Measurements from ENCODE around the gene NME9.

The NME9 gene

GRCh38 chr3:138334608-138335007 lies 5.0 kb upstream of the NME9 start:
- DNase-seq (ENCODE audit: low read depth in 2 of 2), result no peak

- DNase-seq (ENCODE audit: low read depth in 2 of 2), result no peak
These were observed 2.9 kb upstream of the NME9 start for GRCh38 chr3:138332472-138333073.

DNA sequence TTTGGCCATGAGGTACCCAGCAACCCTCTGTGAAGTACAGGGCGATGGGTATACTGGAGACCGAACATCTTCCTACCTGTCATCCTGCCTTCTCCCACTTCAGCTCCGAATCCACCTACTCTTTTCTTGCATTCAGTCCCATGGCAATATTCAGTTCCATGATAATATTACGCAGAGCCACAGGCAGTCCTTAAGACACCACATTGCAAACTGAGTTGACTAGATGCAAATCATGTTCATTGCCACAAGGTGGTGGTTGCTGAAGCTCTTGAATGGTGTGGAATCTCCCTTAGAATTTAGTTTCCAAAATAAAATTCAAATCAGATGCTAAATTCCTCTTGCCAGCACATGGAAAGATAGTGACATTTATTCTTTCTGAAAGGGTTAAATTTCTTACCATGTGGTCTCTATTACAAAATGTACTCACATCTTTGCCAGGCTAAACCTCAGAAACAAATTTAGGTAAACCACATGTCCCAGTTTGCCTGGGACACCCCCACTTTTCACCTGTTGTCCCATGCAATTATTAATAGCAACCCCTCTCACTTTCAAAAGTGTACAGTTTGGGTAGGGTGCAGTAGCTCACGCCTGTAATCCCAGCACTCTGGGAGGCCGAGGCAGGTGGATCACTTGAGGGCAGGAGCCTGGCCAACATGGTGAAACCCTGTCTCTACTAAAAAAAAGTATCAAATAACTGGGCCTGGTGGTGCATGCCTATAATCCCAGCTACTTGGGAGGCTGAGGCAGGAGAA lies 1.7 kb upstream of the NME9 start:
- DNase-seq (ENCODE audit: low read depth in 2 of 2), result no peak

DNA sequence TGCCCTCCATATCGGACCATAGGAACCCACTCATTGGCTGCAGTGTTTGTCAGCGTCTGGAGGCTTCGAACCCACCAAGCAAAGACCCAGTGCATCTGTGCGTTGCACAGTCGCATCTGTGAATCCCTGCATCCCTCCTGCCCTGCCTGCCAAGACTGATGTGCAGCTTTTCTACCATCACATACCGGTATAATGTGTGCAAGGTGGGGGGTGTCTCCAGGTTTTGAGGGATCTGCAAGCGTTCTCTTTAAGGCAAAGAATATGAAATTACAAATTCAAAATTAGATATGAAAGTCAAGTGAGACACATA lies 288 bp upstream of the NME9 start:
- no peak for DNase-seq (ENCODE audit: low read depth in 2 of 2)

DNA sequence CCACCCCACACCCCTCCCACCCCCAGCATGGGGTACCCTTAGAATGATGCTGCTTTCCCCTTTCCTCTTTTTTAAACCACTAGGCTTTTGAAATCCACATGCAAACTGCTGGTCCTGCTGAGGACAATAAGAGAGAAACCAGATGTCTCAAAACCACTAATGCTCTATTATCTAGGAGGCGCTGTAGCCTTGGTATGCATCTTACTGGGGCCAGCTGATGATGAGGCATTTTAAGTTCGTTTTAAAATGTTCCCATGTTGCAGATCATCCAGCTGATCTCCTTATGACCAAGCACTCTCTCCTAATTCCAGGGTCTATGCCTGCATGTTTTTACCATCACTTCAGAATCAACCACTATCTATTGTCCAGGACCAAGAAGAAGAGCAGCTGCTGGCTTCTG lies 1.3 kb downstream of the NME9 start:
- DNase-seq (ENCODE audit: low read depth in 2 of 2), result no peak

- no peak for DNase-seq (ENCODE audit: low read depth in 2 of 2)
These were observed 1.8 kb downstream of the NME9 start for GRCh38 chr3:138327831-138328230.

GRCh38 chr3:138326866-138327595 lies 2.6 kb downstream of the NME9 start:
- DNase-seq (ENCODE audit: low read depth in 2 of 2), result no peak

- no peak for DNase-seq (ENCODE audit: low read depth in 2 of 2)
These were observed 3.7 kb downstream of the NME9 start for GRCh38 chr3:138325990-138326389.

DNA sequence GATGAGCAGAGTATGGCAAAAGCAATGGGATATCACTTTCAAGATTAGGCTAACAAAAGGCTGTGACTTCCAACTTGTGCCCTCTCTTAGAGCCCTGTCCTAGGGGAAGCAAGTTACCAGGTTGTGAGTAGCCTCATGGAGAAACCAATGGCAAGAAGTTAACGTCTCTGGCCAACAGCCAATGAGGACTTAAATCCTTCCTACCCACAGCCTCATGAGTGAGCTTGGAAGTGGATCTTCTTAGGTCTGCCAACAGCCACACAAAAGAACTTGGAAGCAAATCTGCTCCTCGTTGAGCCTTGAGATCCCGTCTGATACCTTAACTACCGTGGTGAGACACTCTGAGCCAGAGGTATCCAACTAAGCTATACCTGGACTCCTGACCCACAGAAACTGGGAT lies 5.7 kb downstream of the NME9 start:
- no peak for DNase-seq (ENCODE audit: low read depth in 2 of 2)

GRCh38 chr3:138317687-138318086 lies 12.0 kb downstream of the NME9 start:
- no peak for DNase-seq (ENCODE audit: low read depth in 2 of 2)

DNA sequence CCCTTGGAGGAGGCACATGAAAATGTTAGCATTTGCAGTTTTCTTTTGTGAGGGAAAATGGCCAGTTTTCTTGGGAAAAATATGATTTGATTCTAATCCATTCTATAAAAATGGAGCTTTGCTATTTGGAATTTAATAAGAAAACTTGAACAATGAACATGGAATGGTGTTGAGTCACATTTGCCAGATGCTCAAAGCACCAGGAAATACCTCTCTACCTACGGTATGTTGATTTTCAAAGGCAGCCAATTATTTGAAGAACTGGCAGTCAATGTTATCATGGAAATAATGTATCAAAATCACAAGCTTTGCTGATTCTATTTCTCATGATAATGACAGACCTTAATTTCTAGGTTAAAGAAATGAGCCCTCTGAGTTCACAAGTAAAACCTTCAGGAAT lies 14.9 kb downstream of the NME9 start:
- no peak for DNase-seq (ENCODE audit: low read depth in 2 of 2)

- no peak for DNase-seq (ENCODE audit: low read depth in 2 of 2)
These were observed 19.2 kb downstream of the NME9 start for GRCh38 chr3:138310494-138310893.

DNA sequence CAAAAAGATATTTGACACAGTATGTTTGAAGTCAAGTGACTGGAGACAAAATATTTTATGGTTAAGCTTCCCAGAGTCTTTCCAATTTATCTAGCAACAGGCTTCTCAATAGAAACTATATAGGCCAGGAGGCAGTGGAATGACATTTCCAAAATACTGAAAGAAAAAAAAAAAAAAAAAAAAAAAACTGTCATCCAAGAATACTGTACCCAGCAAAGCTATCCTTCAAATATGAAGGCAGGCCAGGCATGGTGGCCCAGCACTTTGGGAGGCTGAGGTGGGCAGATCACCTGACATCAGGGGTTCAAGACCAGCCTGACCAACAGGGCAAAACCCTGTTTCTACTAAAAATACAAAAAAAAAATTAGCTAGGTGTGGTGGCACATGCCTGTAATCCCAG lies 20.9 kb downstream of the NME9 start:
- DNase-seq (ENCODE audit: low read depth in 2 of 2), result no peak

DNA sequence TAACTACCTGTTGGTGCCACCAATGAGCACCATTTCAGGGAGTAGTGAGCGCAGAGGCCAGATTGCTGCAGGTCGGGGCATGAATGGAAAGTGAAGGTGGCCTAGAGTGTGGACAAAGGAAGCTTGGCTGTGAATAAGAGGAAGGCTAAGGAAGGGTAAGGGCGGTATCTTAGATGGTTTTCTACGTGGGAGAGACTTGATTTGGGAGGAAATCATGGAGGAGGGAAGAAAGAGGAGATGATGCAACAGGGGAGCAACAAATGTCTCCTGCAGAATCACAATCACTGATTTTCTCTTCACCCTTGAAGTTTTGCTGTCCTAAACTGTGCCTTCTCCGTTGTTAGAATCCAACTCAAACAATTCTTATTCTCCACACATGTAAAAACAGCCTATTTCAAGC lies 21.8 kb downstream of the NME9 start:
- no peak for DNase-seq (ENCODE audit: low read depth in 2 of 2)

GRCh38 chr3:138303474-138303873 lies 26.2 kb downstream of the NME9 start:
- DNase-seq (ENCODE audit: low read depth in 2 of 2), result no peak

GRCh38 chr3:138300647-138301046 lies 29.0 kb downstream of the NME9 start:
- no peak for DNase-seq (ENCODE audit: low read depth in 2 of 2)

- no peak for DNase-seq (ENCODE audit: low read depth in 2 of 2)
These were observed 31.8 kb downstream of the NME9 start for GRCh38 chr3:138297876-138298275.

- no peak for DNase-seq (ENCODE audit: low read depth in 2 of 2)
These were observed 32.5 kb downstream of the NME9 start for GRCh38 chr3:138297059-138297607.

GRCh38 chr3:138296639-138297038 lies 33.0 kb downstream of the NME9 start:
- DNase-seq (ENCODE audit: low read depth in 2 of 2), result no peak

- DNase-seq (ENCODE audit: low read depth in 2 of 2), result no peak
These were observed 40.0 kb downstream of the NME9 start for GRCh38 chr3:138289701-138290100.

GRCh38 chr3:138289260-138289659 lies 40.4 kb downstream of the NME9 start:
- no peak for DNase-seq (ENCODE audit: low read depth in 2 of 2)

GRCh38 chr3:138284957-138285477 lies 44.6 kb downstream of the NME9 start:
- no peak for DNase-seq (ENCODE audit: low read depth in 2 of 2)

GRCh38 chr3:138284079-138284478 lies 45.6 kb downstream of the NME9 start:
- no peak for DNase-seq (ENCODE audit: low read depth in 2 of 2)

Data from stimulated activated CD4-positive, alpha-beta T cell treated with anti-CD3 and anti-CD28 coated beads, Interleukin-1b, Interleukin-23, amount 100 ng/mL, for 4 hours (primary cell).